GM12874 (cell line): ENCODE results near the gene CLCN3.
A peak's percentile ranks its signal among the peaks of the same experiment; 100 is the strongest.

Experiments
- CTCF ChIP-seq: IDR thresholded peaks from 2 replicates; pipeline ENCODE4 v1.5.1; 2011; ENCODE audit warnings: low read depth, mild to moderate bottlenecking, control low read depth, low read length, moderate library complexity; ENCODE audit not compliant: insufficient read depth

Gene CLCN3

GRCh38 chr4:169611991-169612870, 8.1 kb upstream of the CLCN3 start, which contains the start of gene NEK1:
Gene NEK1 (minus strand): TSS chr4:169612583. CDS start chr4:169602630, 9,953 bp downstream.
- no peak for TF ChIP-seq CTCF

DNA sequence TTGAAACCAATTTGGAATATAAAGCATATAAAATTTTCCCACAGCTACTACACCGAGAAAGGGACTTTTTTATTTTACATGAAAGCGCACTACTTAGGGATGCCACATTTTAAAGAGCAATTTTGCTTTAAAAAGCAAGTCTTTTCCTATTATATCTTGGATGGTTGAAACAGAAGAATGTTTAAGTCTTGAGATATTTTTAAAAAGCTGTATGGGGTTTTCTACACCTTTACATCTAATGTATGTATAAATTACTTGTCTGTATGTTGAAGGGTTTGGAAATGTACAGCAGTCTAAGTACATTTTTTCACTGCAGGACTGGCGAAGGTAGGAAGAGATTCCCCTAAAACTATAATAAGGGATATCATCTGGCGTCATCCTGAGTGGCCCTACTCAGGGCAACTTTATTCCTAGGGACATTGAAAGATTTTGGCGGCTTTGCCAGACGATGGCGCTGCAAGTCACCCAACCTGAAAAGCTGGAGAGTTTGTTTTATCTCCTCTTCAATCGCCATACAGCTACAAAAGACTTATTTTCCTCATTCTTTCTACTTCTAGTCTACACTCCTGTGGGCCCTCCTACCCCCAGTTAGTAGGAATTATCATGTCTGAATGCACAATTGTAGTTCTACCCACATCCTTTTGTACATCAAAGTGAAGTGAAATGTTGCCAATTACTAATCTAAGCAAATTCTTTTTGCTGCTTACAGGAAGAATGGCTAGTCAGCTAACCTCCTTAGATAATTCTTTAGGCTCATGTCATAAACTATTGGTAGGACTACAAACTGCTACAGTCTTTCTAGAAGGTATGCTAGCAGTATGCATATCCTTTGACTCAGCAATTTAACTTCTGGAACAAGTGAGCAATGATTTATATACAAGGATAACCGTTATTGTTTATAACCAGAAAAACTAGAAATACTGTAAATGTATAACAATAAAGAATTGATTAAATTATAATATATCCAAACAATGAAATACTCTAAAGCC, 7.2 kb upstream of the CLCN3 start:
- TF ChIP-seq CTCF = peak; percentile 67

GRCh38 chr4:169615467-169616106, 4.8 kb upstream of the CLCN3 start:
- no peak for TF ChIP-seq CTCF

DNA sequence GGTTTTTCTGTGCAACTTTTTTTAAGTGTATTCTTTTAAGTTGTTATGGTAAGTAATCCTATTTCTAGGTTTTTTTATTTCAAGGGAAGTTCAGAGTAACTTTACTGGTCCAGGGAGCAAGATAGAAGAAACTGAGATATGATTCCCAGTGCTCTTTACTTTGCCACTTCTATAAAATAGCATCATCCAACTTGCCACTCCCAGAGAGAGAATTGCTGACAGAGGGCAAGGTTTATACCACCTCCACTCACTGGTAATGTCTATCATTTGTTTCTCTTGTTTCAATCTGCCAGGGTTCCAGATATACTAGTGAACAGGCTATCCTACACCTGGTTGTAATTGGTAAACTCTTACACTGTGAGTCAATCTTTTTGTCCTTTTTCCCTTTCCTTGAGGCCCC, 3.5 kb upstream of the CLCN3 start:
- TF ChIP-seq CTCF = no peak

DNA sequence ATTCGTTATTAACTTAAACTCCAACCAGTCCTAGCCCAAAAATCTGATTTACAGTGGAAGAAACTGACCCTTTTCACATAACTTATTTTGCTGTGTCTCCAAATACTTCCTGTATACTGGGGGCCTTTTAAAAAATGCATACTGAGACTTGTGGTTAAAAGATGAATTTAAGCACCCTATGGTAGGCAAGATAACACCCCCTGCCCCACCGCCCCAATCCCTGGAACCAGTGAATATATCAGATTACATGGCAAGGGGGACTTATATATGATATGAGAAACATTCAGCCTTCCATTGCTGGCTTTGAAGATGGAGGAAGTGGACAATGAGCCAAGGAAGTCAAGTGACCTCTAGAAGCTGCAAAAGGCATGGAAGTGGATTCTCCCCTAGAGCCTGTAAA, 3.1 kb upstream of the CLCN3 start:
- no peak for TF ChIP-seq CTCF

GRCh38 chr4:169618286-169618685, 2.1 kb upstream of the CLCN3 start:
- no peak for TF ChIP-seq CTCF
